ENCODE data around the gene SPATS2L. TPM values are rescaled to one million over a fixed set of nuclear protein-coding genes. Genes with fewer than 3 reads are reported as not detected.

The SPATS2L gene
- total RNA-seq, 2 donors from 2014 or later = 77.4 to 88.7 TPM

DNA sequence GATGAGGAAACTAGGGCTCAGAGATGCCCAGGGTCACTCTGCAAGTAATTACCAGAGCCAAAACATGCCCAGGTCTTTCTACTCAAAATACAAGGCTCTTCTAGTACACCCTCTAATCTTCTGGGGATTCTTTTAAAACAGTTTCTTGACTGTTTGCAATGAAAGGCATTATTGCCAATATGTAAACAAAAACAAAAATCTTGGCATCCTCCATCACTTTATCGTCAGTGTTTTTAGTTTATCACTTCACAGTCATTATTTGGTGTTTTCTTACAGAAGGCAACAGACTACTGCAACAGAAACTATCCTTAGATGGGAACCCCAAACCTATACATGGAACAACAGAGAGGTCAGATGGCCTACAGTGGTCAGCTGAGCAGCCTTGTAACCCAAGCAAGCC is 132.4 kb downstream of the SPATS2L start:
- intact Hi-C loops (cut with DNase I) = no loop called here
- Histone ChIP-seq H3K27ac (no peak overlapping the region), H3K9me3 (no peaks in the 10 kb centered on the region), H3K4me1 (replicated peaks) (no peaks in the 10 kb centered on the region), H3K4me3 (no peak overlapping the region), H3K36me3 (no peaks in the 10 kb centered on the region), H3K27me3 (replicated peaks; ENCODE audit: insufficient read depth) (no peaks in the 10 kb centered on the region)
- TF ChIP-seq, protein P1, sequence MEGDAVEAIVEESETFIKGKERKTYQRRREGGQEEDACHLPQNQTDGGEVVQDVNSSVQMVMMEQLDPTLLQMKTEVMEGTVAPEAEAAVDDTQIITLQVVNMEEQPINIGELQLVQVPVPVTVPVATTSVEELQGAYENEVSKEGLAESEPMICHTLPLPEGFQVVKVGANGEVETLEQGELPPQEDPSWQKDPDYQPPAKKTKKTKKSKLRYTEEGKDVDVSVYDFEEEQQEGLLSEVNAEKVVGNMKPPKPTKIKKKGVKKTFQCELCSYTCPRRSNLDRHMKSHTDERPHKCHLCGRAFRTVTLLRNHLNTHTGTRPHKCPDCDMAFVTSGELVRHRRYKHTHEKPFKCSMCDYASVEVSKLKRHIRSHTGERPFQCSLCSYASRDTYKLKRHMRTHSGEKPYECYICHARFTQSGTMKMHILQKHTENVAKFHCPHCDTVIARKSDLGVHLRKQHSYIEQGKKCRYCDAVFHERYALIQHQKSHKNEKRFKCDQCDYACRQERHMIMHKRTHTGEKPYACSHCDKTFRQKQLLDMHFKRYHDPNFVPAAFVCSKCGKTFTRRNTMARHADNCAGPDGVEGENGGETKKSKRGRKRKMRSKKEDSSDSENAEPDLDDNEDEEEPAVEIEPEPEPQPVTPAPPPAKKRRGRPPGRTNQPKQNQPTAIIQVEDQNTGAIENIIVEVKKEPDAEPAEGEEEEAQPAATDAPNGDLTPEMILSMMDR (IDR thresholded peaks at IDR 0.05) = no peak
- TF ChIP-seq POLR2A (IDR thresholded peaks at IDR 0.05) = no peak
- no peak for TF ChIP-seq POLR2AphosphoS5 (IDR thresholded peaks at IDR 0.05)
- DNase-seq (ENCODE audit: low spot score) = no peak
- WGBS = 54% methylated on average over 1 of the region's 1 CpG

DNA sequence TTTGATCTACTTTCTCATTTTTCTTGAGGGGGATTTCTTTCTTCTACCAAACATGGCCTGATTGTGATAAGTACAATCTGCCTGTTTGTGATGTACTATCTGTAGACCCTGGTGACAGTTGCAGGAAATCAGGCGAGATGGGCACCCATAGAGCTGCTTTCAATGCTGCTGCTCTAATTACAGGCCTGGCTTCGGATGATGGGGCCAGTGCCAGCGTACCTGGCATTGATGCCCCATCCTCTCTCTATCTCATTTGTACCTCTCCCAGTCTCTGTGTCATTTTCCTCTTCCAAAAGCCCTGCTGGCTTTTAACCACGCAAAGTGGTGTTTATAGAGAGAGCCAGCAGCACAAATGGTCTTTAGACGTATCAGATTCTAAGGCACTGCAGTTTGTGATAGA is 133.5 kb downstream of the SPATS2L start:
- WGBS = 94% methylated on average over 5 of the region's 5 CpGs
- no peak for DNase-seq (ENCODE audit: low spot score)
- TF ChIP-seq, protein P1 (IDR thresholded peaks at IDR 0.05) = no peak
- no peak for TF ChIP-seq POLR2AphosphoS5 (IDR thresholded peaks at IDR 0.05)
- TF ChIP-seq POLR2A (IDR thresholded peaks at IDR 0.05) = no peak
- Histone ChIP-seq H3K36me3 (no peaks in the 10 kb centered on the region), H3K9me3 (no peaks in the 10 kb centered on the region), H3K27ac (no peak overlapping the region), H3K4me3 (no peak overlapping the region), H3K27me3 (replicated peaks; ENCODE audit: insufficient read depth) (no peaks in the 10 kb centered on the region), H3K4me1 (replicated peaks) (no peaks in the 10 kb centered on the region)
- intact Hi-C loops (cut with DNase I) = no loop called here

DNA sequence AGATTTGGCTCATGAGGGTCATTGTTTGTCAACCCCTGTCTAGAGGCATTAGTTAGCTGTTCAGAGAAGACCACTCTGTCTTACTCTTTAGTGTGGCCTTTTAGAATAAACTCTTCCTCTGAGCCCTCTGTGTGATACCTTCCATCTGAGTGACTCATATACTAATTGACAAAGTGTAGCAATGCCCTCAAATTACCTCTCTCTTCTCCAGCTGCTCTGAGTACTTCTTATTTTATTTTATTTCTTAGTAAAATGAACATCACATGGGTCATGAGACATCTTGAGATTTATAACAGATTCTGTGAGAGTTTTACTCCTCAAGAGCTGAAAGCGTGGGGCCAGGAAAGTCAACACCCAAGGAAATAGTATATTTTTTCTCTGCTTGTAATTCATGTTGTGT is 136.0 kb downstream of the SPATS2L start:
- Histone ChIP-seq H3K27ac (no peak overlapping the region), H3K9me3 (no peaks in the 10 kb centered on the region), H3K4me3 (no peak overlapping the region), H3K36me3 (no peaks in the 10 kb centered on the region), H3K4me1 (replicated peaks) (no peaks in the 10 kb centered on the region), H3K27me3 (replicated peaks; ENCODE audit: insufficient read depth) (no peaks in the 10 kb centered on the region)
- intact Hi-C loops (cut with DNase I) = no loop called here
- 73% methylated on average over 1 of the region's 1 CpG for WGBS
- no peak for DNase-seq (ENCODE audit: low spot score)
- TF ChIP-seq POLR2A (IDR thresholded peaks at IDR 0.05) (no peak), POLR2AphosphoS5 (IDR thresholded peaks at IDR 0.05) (no peak)
- TF ChIP-seq, protein P1 (IDR thresholded peaks at IDR 0.05) = no peak

DNA sequence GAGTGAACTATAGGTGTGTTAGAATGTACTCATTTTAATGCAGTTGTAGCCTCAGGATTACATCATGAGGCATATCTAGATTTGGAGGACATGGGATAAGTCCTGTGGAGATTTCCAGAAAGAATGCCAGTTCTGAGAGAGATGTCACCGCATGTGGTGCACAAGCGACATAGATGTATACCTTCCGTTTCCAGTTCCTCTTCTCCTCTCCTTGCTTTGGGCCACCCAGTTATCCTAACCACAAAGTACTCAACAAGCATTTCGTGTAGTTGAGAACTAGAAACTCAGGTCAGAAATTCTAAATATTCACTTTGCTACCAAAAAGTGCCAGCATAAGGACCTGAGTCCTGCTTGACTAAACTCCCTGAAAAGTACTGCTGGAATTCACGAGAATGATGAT is 136.9 kb downstream of the SPATS2L start:
- no peak for TF ChIP-seq POLR2AphosphoS5 (IDR thresholded peaks at IDR 0.05)
- TF ChIP-seq, protein P1 (IDR thresholded peaks at IDR 0.05) = no peak
- no peak for TF ChIP-seq POLR2A (IDR thresholded peaks at IDR 0.05)
- Histone ChIP-seq H3K27me3 (replicated peaks; ENCODE audit: insufficient read depth) (no peaks in the 10 kb centered on the region), H3K36me3 (no peaks in the 10 kb centered on the region), H3K4me1 (replicated peaks) (no peaks in the 10 kb centered on the region), H3K4me3 (no peak overlapping the region), H3K27ac (no peak overlapping the region), H3K9me3 (no peaks in the 10 kb centered on the region)
- WGBS = 77% methylated on average over 5 of the region's 5 CpGs
- intact Hi-C loops (cut with DNase I) = no loop called here
- no peak for DNase-seq (ENCODE audit: low spot score)

DNA sequence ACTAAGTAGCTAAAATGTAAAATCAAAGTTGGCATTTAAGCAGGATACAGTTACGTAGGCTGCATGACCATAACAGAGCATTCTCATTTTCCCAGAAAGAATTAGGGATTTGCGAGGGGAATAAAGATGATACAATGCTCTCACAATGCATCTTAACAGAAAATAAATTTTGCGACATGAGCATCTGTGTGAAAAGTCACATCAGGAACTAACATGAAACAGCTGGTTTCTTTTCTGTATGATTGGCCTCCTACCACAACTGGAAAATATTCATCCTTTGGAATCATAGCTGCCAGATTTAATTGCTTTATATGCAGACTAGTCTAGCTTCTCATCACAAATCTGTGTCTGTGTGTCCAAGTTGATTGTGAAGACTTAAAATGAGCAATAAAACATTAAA is 137.4 kb downstream of the SPATS2L start:
- H3K4me1 ChIP-seq (replicated peaks) = no peaks in the 10 kb centered on the region
- intact Hi-C loops (cut with DNase I) = no loop called here
- H3K27ac ChIP-seq = no peak overlapping the region
- TF ChIP-seq POLR2A (IDR thresholded peaks at IDR 0.05) (no peak), POLR2AphosphoS5 (IDR thresholded peaks at IDR 0.05) (no peak)
- TF ChIP-seq, protein P1 (IDR thresholded peaks at IDR 0.05) = no peak
- H3K36me3 ChIP-seq = no peaks in the 10 kb centered on the region
- H3K4me3 ChIP-seq = no peak overlapping the region
- H3K27me3 ChIP-seq (replicated peaks; ENCODE audit: insufficient read depth) = no peaks in the 10 kb centered on the region
- DNase-seq (ENCODE audit: low spot score) = no peak
- H3K9me3 ChIP-seq = no peaks in the 10 kb centered on the region
- 80% methylated on average over 3 of the region's 3 CpGs for WGBS

Data from prostate gland (tissue), 2 donors.